HK-2 (cell line): Measurements from ENCODE around the gene CEACAM8.
"Not testable (repeated sequence)": the region's sequence is repeated elsewhere in the genome, so short reads cannot be mapped to it uniquely, and the experiment has no call there.

Source experiments
- DNase-seq: peaks from one replicate; pipeline ENCODE4 v3.0.0-alpha.2; 2018; ENCODE audit not compliant: unreplicated experiment

The CEACAM8 gene

GRCh38 chr19:42544146-42544545 lies 50.6 kb downstream of the CEACAM8 start:
- DNase-seq, result no peak

- no peak for DNase-seq
Observed at GRCh38 chr19:42542791-42543190, 51.9 kb downstream of the CEACAM8 start.

GRCh38 chr19:42540071-42540553 lies 54.6 kb downstream of the CEACAM8 start:
- no peak for DNase-seq

GRCh38 chr19:42538841-42539709 lies 55.6 kb downstream of the CEACAM8 start:
- DNase-seq, result no peak

- DNase-seq, result not testable (repeated sequence)
Observed at GRCh38 chr19:42535276-42535675, 59.4 kb downstream of the CEACAM8 start.

GRCh38 chr19:42534391-42534790 lies 60.3 kb downstream of the CEACAM8 start:
- DNase-seq, result no peak

GRCh38 chr19:42532891-42533290 lies 61.8 kb downstream of the CEACAM8 start:
- no peak for DNase-seq

- no peak for DNase-seq
Observed at GRCh38 chr19:42531313-42531712, 63.4 kb downstream of the CEACAM8 start.
